ENCODE data around the gene GUCY1A2. TPM values are rescaled to one million over a fixed set of nuclear protein-coding genes. Genes with fewer than 3 reads are reported as not detected.

The GUCY1A2 gene
- total RNA-seq, 2 experiments from 2014 or later: not detected

DNA sequence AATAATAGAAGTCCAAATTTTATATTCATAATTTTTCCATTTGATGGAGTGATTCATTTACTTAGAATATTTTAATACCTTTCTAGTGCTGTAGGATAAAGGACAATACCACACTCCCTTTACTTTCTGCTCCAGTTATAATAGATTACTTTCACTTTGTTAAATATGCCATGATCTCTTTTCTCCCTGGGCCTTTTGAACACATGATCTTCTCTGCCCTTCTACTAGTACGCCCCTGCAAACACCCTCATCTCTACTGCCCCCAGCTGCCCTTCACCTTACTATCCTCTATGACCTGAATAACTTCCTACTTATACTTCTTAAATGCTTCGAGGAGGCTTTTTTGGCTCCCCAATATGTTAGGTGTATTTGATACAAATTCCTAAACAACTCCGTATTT, 177.3 kb downstream of the GUCY1A2 start:
- Mint-ChIP-seq H3K27me3 (no peaks in the 10 kb centered on the region), H3K27ac (no peak overlapping the region), H3K9me3 (peaks cover 12% of the 10 kb centered on the region), H3K36me3 (ENCODE audit: low read depth) (no peaks in the 10 kb centered on the region), H3K4me3 (no peak overlapping the region), H3K4me1 (ENCODE audit: low read depth) (no peaks in the 10 kb centered on the region)
- H3K27ac ChIP-seq (ENCODE audit: low read depth in 1 of 2, low read length in 2 of 2): no peak overlapping the region
- no peaks in the 10 kb centered on the region for H3K27me3 ChIP-seq (ENCODE audit: control insufficient read depth in 1 of 2, insufficient read depth in 2 of 2, low read length in 2 of 2)
- no peak overlapping the region for H3K4me3 ChIP-seq (ENCODE audit: low read length)
- intact Hi-C loops (cut with DNase I, micrococcal nuclease): no loop called here
- H3K36me3 ChIP-seq (ENCODE audit: insufficient read depth, low read length): no peaks in the 10 kb centered on the region
- ATAC-seq (ENCODE audit: poor library complexity) (no peak), DNase-seq (no peak)
- H3K4me1 ChIP-seq (ENCODE audit: insufficient read depth, low read length): no peaks in the 10 kb centered on the region
- TF ChIP-seq, protein P1, sequence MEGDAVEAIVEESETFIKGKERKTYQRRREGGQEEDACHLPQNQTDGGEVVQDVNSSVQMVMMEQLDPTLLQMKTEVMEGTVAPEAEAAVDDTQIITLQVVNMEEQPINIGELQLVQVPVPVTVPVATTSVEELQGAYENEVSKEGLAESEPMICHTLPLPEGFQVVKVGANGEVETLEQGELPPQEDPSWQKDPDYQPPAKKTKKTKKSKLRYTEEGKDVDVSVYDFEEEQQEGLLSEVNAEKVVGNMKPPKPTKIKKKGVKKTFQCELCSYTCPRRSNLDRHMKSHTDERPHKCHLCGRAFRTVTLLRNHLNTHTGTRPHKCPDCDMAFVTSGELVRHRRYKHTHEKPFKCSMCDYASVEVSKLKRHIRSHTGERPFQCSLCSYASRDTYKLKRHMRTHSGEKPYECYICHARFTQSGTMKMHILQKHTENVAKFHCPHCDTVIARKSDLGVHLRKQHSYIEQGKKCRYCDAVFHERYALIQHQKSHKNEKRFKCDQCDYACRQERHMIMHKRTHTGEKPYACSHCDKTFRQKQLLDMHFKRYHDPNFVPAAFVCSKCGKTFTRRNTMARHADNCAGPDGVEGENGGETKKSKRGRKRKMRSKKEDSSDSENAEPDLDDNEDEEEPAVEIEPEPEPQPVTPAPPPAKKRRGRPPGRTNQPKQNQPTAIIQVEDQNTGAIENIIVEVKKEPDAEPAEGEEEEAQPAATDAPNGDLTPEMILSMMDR (IDR thresholded peaks at IDR 0.05): no peak
- ChIA-PET CTCF (no interaction called here), POLR2A (no interaction called here)
- H3K9me3 ChIP-seq (ENCODE audit: control insufficient read depth in 1 of 2, insufficient read depth in 1 of 2, low read length in 2 of 2): no peaks in the 10 kb centered on the region

DNA sequence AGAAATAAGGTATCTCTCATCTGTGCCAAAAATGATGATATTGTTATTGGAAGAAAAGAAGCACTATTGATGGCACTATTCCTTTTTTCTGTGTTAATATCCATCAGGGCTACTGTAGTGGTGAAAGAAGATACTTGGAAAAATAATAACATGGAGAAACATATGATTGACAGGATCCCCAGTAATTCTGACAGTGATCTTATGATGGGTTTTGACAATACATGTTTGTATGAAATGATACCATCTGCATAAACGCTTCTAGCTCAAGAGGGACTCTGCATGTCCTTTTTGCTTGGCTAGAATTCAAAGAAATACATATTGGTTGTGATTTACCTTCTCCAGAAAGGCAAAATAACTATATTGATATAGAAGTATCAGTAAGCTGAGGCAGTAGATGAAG, 178.1 kb downstream of the GUCY1A2 start:
- Mint-ChIP-seq H3K27ac (no peak overlapping the region), H3K4me3 (no peak overlapping the region), H3K36me3 (ENCODE audit: low read depth) (no peaks in the 10 kb centered on the region), H3K27me3 (no peaks in the 10 kb centered on the region), H3K9me3 (peaks cover 12% of the 10 kb centered on the region), H3K4me1 (ENCODE audit: low read depth) (no peaks in the 10 kb centered on the region)
- DNase-seq (no peak), ATAC-seq (ENCODE audit: poor library complexity) (no peak)
- CTCF ChIA-PET: no interaction called here
- Histone ChIP-seq H3K27me3 (ENCODE audit: control insufficient read depth in 1 of 2, insufficient read depth in 2 of 2, low read length in 2 of 2) (no peaks in the 10 kb centered on the region), H3K36me3 (ENCODE audit: insufficient read depth, low read length) (no peaks in the 10 kb centered on the region), H3K9me3 (ENCODE audit: control insufficient read depth in 1 of 2, insufficient read depth in 1 of 2, low read length in 2 of 2) (no peaks in the 10 kb centered on the region), H3K27ac (ENCODE audit: low read depth in 1 of 2, low read length in 2 of 2) (no peak overlapping the region), H3K4me1 (ENCODE audit: insufficient read depth, low read length) (no peaks in the 10 kb centered on the region), H3K4me3 (ENCODE audit: low read length) (no peak overlapping the region)
- intact Hi-C loops (cut with DNase I, micrococcal nuclease): no loop called here
- POLR2A ChIA-PET: no interaction called here
- TF ChIP-seq, protein P1 (IDR thresholded peaks at IDR 0.05): no peak

DNA sequence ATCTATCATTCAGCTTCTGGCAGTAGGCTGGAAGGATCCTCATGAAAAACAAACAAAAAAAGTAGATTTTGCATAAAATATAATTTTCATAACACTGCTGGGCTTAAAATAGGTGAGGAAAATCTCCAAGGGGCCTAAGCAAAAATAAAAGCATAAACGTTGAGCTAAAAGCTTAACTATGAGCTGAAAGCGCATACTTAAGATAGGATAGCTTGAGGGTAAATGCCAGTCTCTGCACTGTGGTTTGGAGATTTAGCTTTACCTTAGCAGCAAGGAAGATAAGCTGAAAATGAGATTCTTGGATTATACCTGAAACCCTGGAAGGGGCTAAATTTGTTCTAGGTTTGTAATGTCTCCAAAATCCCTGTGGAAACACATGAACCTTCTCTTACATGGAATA, 183.7 kb downstream of the GUCY1A2 start:
- Mint-ChIP-seq H3K36me3 (ENCODE audit: low read depth) (no peaks in the 10 kb centered on the region), H3K4me3 (no peak overlapping the region), H3K27me3 (no peaks in the 10 kb centered on the region), H3K4me1 (ENCODE audit: low read depth) (no peaks in the 10 kb centered on the region), H3K27ac (no peak overlapping the region), H3K9me3 (peaks cover 9% of the 10 kb centered on the region)
- Histone ChIP-seq H3K27me3 (ENCODE audit: control insufficient read depth in 1 of 2, insufficient read depth in 2 of 2, low read length in 2 of 2) (no peaks in the 10 kb centered on the region), H3K36me3 (ENCODE audit: insufficient read depth, low read length) (no peaks in the 10 kb centered on the region), H3K9me3 (ENCODE audit: control insufficient read depth in 1 of 2, insufficient read depth in 1 of 2, low read length in 2 of 2) (no peaks in the 10 kb centered on the region), H3K27ac (ENCODE audit: low read depth in 1 of 2, low read length in 2 of 2) (no peak overlapping the region), H3K4me3 (ENCODE audit: low read length) (no peak overlapping the region), H3K4me1 (ENCODE audit: insufficient read depth, low read length) (no peaks in the 10 kb centered on the region)
- intact Hi-C loops (cut with DNase I, micrococcal nuclease): no loop called here
- ATAC-seq (ENCODE audit: poor library complexity) (no peak), DNase-seq (no peak)
- POLR2A ChIA-PET: no interaction called here
- TF ChIP-seq, protein P1 (IDR thresholded peaks at IDR 0.05): no peak
- CTCF ChIA-PET: no interaction called here
